Adrenal gland (tissue), 5 donors: Measurements from ENCODE around the gene GLDC.

Experiments used
- POLR2A ChIP-seq, 2 donors: fragments of 450-650 bp; IDR thresholded peaks; one replicate each; pipeline ENCODE4 v1.6.1; 2017; ENCODE audit warnings: antibody characterized with exemption in 2 of 2, mild to moderate bottlenecking in 2 of 2, moderate library complexity in 1 of 2
- TF ChIP-seq, protein P1 (sequence below), 6 experiments: fragments of 450-650 bp in 4 of 6; fragments of 200-600 bp in 2 of 6; sonication (generic) in 1 of 6; IDR thresholded peaks; 1 replicate in 5 of 6; 2 replicates in 1 of 6; pipeline versions ENCODE4 v1.5.1 to v1.8.0; 2016 to 2021; ENCODE audit warnings: antibody characterized with exemption in 6 of 6, mild to moderate bottlenecking in 2 of 6, moderate library complexity in 1 of 6
- donor health status: DM: no; HTN: no; CAD: no.

DNA sequence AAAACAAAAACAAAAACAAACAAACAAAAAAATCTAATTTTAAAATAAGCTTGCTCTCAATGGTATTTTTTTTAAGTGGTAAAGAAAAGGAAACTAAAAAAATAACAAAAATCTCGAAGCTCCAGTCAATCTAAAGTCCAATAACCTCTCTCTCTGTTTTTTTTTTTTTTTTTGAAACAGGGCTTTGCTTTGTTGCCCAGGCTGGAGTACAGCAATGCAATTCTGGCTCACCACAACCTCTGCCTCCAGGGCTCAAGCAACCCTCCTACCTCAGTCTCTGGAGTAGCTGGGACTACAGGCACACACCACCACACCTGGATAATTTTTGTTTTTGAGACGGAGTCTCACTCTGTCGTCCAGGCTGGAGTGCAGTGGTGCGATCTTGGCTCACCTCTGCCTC is 25.9 kb upstream of the GLDC start:
- TF ChIP-seq, protein P1, sequence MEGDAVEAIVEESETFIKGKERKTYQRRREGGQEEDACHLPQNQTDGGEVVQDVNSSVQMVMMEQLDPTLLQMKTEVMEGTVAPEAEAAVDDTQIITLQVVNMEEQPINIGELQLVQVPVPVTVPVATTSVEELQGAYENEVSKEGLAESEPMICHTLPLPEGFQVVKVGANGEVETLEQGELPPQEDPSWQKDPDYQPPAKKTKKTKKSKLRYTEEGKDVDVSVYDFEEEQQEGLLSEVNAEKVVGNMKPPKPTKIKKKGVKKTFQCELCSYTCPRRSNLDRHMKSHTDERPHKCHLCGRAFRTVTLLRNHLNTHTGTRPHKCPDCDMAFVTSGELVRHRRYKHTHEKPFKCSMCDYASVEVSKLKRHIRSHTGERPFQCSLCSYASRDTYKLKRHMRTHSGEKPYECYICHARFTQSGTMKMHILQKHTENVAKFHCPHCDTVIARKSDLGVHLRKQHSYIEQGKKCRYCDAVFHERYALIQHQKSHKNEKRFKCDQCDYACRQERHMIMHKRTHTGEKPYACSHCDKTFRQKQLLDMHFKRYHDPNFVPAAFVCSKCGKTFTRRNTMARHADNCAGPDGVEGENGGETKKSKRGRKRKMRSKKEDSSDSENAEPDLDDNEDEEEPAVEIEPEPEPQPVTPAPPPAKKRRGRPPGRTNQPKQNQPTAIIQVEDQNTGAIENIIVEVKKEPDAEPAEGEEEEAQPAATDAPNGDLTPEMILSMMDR (IDR thresholded peaks at IDR 0.05), result no peak
- TF ChIP-seq POLR2A (IDR thresholded peaks at IDR 0.05), result no peak
